Fibroblast of pulmonary artery (primary cell): ENCODE results near the gene SLC6A13.
"Not testable (repeated sequence)": the region's sequence is repeated elsewhere in the genome, so short reads cannot be mapped to it uniquely, and the experiment has no call there.

Experiments used
- DNase-seq: peaks from one replicate; pipeline ENCODE4 v3.0.0-alpha.2; 2010; ENCODE audit warnings: low read depth
- H3K4me3 ChIP-seq: replicated peaks from 2 replicates; pipeline ENCODE4 v1.5.1; 2011; ENCODE audit warnings: low read depth, mild to moderate bottlenecking, control low read depth, low read length, moderate library complexity
- TF ChIP-seq, protein P1 (sequence below): IDR thresholded peaks from 2 replicates; pipeline ENCODE4 v1.5.1; 2011; ENCODE audit warnings: mild to moderate bottlenecking, control low read depth, low read length, inconsistent platforms; ENCODE audit errors: missing control alignments

Gene SLC6A13

DNA sequence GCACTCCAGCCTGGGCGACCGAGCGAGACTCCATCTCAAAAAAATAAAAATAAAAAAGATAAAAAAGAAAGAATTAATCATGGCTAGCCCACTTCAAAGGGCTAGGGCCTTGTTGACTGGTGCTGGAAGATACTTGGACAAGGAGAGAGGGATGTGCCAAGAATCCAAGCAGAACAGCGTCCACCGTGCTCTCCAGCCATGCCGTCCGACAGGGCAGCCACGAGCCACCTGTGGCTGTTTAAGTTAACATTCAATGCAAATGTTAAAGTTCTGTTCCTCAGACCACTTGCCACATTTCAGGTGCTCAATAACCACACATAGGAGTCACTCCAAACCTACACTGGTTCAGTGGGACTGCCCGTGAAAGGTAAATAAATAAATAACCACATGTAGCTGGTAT, 21.4 kb downstream of the SLC6A13 start:
- H3K4me3 ChIP-seq: no peak overlapping the region
- TF ChIP-seq, protein P1, sequence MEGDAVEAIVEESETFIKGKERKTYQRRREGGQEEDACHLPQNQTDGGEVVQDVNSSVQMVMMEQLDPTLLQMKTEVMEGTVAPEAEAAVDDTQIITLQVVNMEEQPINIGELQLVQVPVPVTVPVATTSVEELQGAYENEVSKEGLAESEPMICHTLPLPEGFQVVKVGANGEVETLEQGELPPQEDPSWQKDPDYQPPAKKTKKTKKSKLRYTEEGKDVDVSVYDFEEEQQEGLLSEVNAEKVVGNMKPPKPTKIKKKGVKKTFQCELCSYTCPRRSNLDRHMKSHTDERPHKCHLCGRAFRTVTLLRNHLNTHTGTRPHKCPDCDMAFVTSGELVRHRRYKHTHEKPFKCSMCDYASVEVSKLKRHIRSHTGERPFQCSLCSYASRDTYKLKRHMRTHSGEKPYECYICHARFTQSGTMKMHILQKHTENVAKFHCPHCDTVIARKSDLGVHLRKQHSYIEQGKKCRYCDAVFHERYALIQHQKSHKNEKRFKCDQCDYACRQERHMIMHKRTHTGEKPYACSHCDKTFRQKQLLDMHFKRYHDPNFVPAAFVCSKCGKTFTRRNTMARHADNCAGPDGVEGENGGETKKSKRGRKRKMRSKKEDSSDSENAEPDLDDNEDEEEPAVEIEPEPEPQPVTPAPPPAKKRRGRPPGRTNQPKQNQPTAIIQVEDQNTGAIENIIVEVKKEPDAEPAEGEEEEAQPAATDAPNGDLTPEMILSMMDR: no peak
- DNase-seq: no peak

DNA sequence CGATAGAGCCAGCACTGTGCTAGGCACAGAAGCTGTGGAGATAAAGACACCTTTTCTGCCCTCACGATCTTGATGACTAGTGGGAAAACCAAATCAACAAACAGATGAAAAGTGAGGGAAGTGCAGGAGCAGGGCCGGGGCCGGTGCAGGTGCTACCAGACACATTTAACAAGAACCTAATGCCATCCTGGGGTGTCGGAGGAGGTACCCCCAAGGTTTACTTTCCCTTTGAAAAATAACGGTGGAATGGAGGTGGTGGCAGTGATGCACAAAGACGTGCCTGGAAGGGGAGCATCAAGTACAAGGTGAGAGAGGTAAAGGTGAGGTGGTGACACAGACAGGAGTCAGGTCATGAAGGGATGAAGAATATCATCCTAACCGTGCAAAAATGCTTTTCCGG, 22.1 kb downstream of the SLC6A13 start:
- TF ChIP-seq, protein P1: no peak

GRCh38 chr12:238736-239398, 23.8 kb downstream of the SLC6A13 start:
- no peak for DNase-seq
- no peak overlapping the region for H3K4me3 ChIP-seq
- TF ChIP-seq, protein P1: no peak

More for the DNA sequence above, 22.1 kb downstream of the SLC6A13 start:
- H3K4me3 ChIP-seq: no peak overlapping the region
- DNase-seq: no peak

DNA sequence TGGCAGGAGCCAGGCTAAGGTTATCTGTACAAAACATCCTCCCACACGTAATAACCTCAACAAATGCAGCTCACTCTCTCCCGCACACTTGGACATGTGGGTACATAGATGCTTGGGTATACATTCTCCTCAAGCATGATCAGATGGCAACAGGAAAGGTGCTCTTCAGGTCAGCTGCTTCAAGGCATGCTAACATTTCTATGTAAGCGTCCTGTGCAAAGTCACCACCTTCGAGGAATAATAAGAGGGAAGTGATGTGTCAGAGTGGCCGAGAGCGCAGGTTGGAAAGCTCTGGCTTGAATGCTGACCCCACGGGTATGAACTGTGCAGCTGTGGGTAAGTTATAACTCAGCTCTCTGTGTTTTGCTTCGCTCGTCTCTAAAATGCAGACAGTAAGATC, 24.5 kb downstream of the SLC6A13 start:
- no peak overlapping the region for H3K4me3 ChIP-seq
- TF ChIP-seq, protein P1: no peak
- DNase-seq: no peak

- no peak overlapping the region for H3K4me3 ChIP-seq
- TF ChIP-seq, protein P1: no peak
- DNase-seq: no peak
These were observed 25.4 kb downstream of the SLC6A13 start for GRCh38 chr12:237026-237815.

GRCh38 chr12:236445-236844, 26.2 kb downstream of the SLC6A13 start:
- TF ChIP-seq, protein P1: no peak
- DNase-seq: no peak
- H3K4me3 ChIP-seq: no peak overlapping the region

DNA sequence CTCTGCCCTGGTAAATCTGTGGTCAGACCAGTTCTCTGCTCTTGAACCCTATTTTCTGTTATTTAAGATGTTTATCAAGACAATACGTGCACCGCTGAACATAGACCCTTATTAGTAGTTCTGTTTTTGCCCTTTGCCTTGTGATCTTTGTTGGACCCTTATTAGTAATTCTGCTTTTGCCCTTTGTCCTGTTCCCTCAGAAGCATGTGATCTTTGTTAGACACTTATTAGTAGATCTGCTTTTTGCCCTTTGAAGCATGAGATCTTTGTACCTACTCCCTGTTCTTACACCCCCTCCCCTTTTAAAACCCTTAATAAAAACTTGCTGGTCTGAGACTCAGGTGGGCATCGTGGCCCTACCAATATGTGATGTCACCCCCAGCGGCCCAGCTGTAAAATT, 26.7 kb downstream of the SLC6A13 start:
- H3K4me3 ChIP-seq, DNase-seq: not testable (repeated sequence)
